ENCODE results near the gene DDAH2.

Gene DDAH2

DNA sequence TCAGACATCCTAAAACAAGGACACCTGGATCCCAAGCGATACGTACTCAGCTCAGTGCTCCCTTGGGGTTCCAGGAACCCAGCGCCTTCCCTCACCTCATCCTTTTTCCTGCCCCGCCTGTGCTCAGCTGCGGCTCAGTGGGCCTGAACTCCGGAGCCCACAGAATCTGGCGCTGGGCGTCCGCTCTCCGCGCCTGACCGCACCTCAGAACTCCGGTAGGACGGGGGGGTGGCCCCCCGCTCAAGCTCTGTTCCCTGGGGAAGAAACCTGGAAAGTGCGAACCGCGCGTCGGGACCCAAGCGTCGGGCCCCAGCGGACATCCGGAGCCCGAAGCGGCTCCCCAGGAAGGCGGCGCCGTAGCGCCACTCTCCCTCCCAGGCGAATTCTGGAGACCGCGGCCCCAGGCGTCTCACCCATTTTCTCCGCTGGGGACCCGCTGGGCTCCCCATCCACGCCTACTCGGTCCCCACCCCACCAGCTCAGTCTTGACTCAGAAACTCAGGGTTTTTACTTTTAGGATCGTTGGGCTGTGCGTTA is 47.9 kb downstream of the DDAH2 start:
- no peak for DNase-seq (ENCODE audit: low read depth)
- TF ChIP-seq, protein P1, sequence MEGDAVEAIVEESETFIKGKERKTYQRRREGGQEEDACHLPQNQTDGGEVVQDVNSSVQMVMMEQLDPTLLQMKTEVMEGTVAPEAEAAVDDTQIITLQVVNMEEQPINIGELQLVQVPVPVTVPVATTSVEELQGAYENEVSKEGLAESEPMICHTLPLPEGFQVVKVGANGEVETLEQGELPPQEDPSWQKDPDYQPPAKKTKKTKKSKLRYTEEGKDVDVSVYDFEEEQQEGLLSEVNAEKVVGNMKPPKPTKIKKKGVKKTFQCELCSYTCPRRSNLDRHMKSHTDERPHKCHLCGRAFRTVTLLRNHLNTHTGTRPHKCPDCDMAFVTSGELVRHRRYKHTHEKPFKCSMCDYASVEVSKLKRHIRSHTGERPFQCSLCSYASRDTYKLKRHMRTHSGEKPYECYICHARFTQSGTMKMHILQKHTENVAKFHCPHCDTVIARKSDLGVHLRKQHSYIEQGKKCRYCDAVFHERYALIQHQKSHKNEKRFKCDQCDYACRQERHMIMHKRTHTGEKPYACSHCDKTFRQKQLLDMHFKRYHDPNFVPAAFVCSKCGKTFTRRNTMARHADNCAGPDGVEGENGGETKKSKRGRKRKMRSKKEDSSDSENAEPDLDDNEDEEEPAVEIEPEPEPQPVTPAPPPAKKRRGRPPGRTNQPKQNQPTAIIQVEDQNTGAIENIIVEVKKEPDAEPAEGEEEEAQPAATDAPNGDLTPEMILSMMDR (IDR thresholded peaks at IDR 0.05; ENCODE audit: control insufficient read depth, insufficient read depth, low read depth, low read length, missing control alignments), result no peak
- H3K4me3 ChIP-seq (ENCODE audit: control insufficient read depth, low read depth, low read length), result peak overlapping the region; percentile 48

DNA sequence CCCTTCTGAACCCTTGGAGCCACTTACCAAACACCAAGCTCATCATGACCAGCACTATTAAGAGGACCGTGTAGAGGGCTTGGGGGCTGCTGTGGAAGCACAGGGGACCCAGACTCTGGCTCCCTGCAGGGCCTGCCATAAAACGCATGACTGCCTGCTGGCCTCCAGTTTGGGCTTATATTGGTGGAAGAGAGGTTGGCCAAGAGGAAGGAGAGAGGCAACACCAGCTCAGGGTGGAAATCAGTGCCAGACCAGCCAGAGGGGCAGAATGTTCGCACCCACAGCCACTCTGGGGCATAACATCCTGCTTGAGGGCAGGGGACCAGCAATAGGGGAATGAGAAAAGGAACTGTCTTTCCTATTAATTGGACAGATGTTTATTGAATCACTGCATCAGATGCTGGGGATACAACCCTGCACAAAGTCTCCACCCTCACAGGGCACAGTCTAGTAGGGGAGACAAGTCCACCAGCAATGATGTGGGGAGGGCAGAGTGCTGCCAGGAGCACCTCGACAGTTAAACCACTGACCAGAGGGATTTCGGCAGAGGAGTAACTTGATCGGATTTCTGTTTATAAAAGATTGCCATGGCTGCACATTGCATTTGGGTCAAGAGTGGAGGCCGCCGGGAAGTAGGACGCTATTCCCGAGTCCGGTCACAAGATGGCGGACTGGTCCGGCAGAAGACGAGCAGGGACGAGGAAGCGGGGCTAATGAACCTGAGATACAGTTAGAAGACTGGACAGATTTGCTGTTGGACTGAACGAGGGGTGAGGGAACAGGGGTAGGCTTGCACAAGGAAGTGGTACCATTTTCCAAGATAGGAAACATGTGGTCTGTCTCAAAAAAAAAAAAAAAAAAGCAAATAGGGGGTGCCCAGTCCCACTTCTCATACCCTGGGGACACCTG is 48.6 kb downstream of the DDAH2 start, which contains the start of gene LY6G5C:
TSS of gene LY6G5C (minus strand) at position 842 of the 909 bp plus-strand sequence. CDS start at position 148, 694 bp downstream.
- H3K4me3 ChIP-seq (ENCODE audit: control insufficient read depth, low read depth, low read length), result peak within 1 kb of the TSS; percentile 48
- peak; percentile 81 for DNase-seq (ENCODE audit: low read depth)
- TF ChIP-seq, protein P1 (IDR thresholded peaks at IDR 0.05; ENCODE audit: control insufficient read depth, insufficient read depth, low read depth, low read length, missing control alignments), result peak; percentile 86

DNA sequence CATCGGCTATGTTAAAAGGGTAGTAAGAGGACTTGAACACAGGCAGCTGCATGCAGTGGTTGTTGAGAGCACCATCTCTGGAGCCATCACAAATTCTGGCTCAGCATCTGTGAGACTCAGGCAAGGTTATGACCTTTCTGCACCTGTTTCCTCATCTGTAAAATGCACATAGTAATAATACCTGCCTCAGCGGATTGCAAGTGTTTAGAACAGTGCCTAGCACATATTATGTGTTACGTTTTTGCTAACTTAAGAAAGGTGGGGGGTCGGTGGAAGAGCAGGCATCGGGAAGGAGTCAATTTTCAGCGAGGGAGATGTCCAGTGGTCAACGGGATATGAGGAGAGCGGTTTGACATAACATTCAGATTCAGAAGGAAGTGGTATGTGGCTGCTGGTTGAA is 51.1 kb downstream of the DDAH2 start:
- no peak for DNase-seq (ENCODE audit: low read depth)
- H3K4me3 ChIP-seq (ENCODE audit: control insufficient read depth, low read depth, low read length), result no peak overlapping the region
- TF ChIP-seq, protein P1 (IDR thresholded peaks at IDR 0.05; ENCODE audit: control insufficient read depth, insufficient read depth, low read depth, low read length, missing control alignments), result no peak

Measured in AG09309 (cell line).